HepG2 (cell line): Measurements from ENCODE around the gene POLR2M.

Experiments used
- KAT8 ChIP-seq: IDR thresholded peaks from 2 replicates; pipeline ENCODE4 v1.6.1; 2016; ENCODE audit warnings: missing genetic modification reagents, missing compliant biosample characterization
- MXI1 ChIP-seq: IDR thresholded peaks from 3 replicates; pipeline ENCODE4 v1.6.1; 2012; ENCODE audit warnings: low read depth, low read length, inconsistent platforms, borderline replicate concordance

DNA sequence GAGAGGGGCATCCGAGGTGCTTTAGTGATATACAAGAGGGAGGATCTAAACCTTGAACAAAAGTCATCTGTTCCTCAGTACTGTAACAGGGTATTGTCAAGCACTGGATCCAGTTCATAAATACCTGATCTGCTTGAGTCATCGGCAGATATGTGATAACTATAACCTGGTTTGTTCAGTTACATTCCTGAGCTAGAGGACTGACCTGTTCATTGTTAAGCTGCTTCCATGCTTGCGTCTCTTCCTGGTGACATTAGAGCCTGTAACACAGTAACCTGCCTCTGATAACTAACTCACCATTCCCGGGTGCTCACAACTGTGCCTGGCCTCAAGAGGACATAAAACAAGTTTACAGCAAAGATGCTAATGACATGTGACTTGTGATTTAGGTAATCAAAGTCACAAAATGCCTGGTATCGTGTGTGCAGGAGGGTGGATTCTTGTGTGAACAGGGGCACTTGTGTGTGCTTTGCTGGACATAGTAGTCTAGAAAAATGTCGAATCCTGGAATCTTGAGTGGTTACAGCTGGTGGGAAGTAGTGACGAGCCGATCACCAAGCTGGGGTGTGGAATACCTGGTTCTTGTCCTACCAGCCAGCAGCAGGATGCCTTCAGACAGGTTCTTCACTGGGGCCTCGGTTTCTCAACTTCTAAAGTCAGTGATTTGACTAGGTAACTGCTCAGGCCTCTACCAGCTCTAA, 30.9 kb upstream of the POLR2M start:
- TF ChIP-seq KAT8 (CRISPR knock-in tag) (no peak), MXI1 (no peak)
